PFSK-1 (cell line): ENCODE measurements around the gene EFHD2.

Experiments
- POLR2AphosphoS5 ChIP-seq: IDR thresholded peaks from 2 replicates; pipeline ENCODE4 v1.6.1; 2012; ENCODE audit warnings: low read depth, mild to moderate bottlenecking, control low read depth, low read length, moderate library complexity
- REST ChIP-seq, 2 experiments: IDR thresholded peaks; 2 replicates each; pipeline versions ENCODE4 v1.6.1 to v1.8.0; 2011 to 2012; ENCODE audit warnings: low read depth in 2 of 2, low read length in 2 of 2, control low read depth in 1 of 2, inconsistent platforms in 1 of 2, mild to moderate bottlenecking in 1 of 2, moderate library complexity in 1 of 2; ENCODE audit not compliant: insufficient read depth in 1 of 2
- SIN3A ChIP-seq: IDR thresholded peaks from 2 replicates; pipeline ENCODE4 v1.6.1; 2012; ENCODE audit warnings: mild to moderate bottlenecking, low read length, moderate library complexity, borderline replicate concordance; ENCODE audit not compliant: insufficient read depth
- TAF1 ChIP-seq: IDR thresholded peaks from 2 replicates; pipeline ENCODE4 v1.6.1; 2012; ENCODE audit warnings: low read length, control low read depth, borderline replicate concordance; ENCODE audit not compliant: insufficient read depth

GRCh38 chr1:15401391-15402055 is 8.2 kb upstream of the EFHD2 start:
- no peak for TF ChIP-seq REST (IDR thresholded peaks at IDR 0.05; ENCODE audit: insufficient read depth in 1 of 2, low read depth in 2 of 2, low read length in 2 of 2)
- no peak for TF ChIP-seq TAF1
- no peak for TF ChIP-seq POLR2AphosphoS5
- TF ChIP-seq SIN3A = no peak
